Kidney tubule cell (primary cell): ENCODE measurements around the gene TTC28.
A peak's percentile ranks its signal among the peaks of the same experiment; 100 is the strongest.
"Not testable (repeated sequence)": the region's sequence is repeated elsewhere in the genome, so short reads cannot be mapped to it uniquely, and the experiment has no call there.

Source experiments
- DNase-seq: peaks from one replicate; pipeline ENCODE4 v3.0.0-alpha.2; 2018; ENCODE audit warnings: low spot score

The TTC28 gene

GRCh38 chr22:28406246-28406645, 273.4 kb downstream of the TTC28 start:
- no peak for DNase-seq

- no peak for DNase-seq
Observed at GRCh38 chr22:28405588-28405987, 274.1 kb downstream of the TTC28 start.

DNA sequence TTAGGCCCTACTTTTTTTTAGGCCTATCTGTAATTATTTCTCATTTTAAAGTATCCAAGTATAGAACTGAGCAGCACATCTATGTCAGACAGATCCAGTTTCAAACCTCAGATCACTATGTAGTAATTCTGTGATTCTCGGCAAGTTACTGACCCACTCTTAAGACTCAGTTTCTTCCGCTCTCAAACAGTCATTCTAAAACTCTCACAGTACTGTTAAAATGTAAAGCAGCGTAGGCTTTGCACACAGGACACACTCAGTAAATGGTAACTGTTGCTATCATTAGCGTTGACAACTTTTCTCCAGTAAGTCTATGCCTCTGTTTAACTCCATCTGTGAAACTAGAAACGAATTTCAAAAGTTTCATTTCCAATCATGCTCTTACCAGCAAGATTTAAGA, 277.1 kb downstream of the TTC28 start:
- no peak for DNase-seq

GRCh38 chr22:28402060-28402459, 277.6 kb downstream of the TTC28 start:
- no peak for DNase-seq

DNA sequence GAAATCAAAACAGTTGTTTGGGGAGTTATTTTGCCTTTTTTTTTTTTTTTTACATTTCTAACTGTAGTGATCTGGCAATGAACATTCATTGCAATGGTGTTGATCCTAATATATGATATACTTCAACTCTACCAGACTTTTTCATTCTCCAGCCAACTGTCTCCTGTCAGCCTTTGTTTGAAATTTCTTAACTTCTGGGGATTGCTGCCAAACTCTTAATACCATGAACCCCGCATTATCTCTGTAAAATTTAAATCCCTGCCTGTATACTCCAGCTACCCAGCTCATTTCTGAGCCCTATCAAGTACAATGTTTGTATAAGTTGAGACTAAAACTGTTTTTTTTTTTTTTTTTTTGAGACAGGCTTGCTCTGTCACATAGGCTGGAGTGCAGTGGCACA, 280.7 kb downstream of the TTC28 start:
- DNase-seq: no peak

DNA sequence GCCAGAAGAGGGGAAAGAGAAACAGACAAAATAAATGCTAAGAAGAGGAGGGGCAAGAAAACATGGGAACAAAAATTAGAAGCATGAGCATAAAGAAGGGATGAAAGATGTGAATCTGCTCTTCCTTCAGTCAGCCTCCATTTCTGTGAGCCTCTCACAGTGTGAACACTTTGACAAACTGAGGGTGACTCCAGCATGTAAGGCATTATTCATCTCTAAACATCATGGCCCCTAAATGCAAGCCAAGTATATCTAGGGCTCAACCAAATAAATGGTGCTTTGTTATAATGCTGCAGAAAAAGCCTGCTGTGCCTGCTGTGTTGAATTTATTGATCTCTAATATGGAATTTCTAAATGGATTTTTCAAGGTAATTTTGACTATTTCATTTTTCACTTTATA, 281.3 kb downstream of the TTC28 start:
- DNase-seq: no peak

GRCh38 chr22:28397306-28397705, 282.3 kb downstream of the TTC28 start:
- DNase-seq: no peak

- DNase-seq: peak; percentile 26
Observed at GRCh38 chr22:28395920-28396753, 283.5 kb downstream of the TTC28 start.

DNA sequence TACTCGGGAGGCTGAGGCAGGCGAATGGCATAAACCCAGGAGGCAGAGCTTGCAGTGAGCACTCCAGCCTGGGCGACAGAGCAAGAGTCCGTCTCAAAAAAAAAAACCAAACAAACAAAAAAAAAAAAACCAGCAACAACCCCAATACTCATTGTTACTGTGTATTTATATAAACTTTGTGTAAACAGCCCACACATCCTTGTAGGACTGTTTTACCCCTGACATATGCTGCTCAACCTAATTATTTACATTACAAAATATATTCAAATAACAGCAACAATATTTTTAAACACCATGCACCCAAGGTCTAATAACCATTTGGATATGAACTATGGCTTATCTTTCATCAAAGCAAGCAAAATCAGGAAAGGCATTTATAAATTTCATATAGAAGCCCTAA, 284.1 kb downstream of the TTC28 start:
- no peak for DNase-seq

GRCh38 chr22:28394513-28395110, 285.0 kb downstream of the TTC28 start:
- no peak for DNase-seq

- no peak for DNase-seq
Observed at GRCh38 chr22:28381429-28382167, 298.0 kb downstream of the TTC28 start.

GRCh38 chr22:28379951-28380350, 299.7 kb downstream of the TTC28 start:
- no peak for DNase-seq

DNA sequence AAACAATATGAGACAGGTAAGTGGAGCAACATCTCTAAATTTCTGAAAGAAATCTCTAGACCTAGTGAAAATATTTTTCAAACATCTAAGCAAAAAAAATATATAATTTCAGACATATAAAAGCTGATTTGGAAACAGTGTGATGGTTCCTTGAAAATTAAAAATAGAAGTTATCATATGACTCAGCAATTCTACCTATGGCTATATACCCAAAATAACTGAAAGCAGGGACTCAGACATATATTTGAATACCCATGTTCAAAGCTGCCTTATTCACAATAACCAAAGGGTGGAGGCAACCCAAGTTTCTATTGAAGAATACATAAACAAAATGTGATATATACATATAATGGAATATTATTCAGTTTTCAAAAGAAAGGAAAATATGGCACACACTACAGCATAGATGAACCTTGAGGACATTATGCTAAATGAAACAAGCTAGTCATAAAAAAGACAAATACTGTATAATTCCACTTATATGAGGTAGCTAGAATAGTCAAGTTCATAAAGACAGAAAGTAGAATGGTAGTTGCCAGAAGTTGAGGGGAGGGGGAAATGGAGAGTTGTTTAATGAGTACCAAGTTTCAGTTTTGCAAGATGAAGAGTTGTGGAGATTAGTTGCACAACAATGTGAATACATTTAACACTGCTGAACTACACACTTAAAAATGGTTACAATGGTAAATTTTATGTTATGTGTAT, 300.4 kb downstream of the TTC28 start:
- DNase-seq: no peak

DNA sequence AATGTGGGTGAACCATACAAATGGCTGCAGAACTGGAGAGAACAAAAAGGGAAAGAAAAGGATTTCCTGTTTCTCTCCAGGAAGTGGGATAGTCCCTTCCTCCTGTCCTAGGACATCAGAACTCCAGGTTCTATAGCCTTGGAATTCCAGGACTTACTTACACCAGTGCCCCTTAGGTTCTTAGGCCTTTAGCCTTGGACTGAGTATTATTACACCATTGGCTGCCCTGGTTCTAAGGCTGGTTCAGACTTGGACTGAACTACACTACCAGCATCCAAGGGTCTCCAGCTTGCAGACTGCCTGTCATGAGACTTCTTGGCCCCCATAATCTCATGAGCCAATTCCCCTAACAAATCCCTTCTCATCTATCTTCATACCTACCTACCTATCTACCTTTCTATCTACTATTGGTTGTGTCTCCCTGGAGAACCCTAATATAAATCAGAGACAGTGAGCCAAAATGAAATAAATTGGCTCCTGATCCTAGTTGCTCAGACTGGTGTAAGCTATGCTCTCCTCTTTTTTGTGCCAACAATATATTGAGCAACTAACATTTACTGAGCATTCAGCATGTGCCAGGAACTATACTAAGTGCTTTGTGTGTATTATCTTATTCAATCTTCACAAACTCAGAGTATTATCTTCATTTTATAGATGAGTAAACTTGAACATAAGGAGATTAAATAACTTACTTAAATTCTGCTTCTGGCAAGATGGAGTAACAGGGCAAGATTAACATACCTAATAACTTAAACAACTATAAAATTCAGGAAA, 303.7 kb downstream of the TTC28 start:
- DNase-seq: no peak

DNA sequence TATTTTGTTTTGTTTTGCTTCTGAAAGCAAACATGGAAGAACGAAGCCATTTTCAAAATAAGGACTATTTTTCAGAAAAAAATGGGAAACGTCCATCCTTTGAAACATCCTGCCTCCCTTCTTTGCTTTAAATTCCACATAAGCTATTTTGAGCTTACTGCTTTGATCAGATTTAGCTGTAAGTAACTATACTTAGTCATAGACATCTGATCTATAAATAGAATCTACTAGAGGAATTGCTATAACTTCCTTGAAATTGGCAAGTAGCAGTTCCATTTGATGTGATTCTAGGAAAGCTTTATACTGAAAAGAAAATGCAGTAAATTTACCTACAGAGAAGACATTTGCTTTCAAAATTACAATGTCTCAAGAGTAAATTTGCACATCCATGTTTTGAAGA, 305.8 kb downstream of the TTC28 start:
- DNase-seq: peak; percentile 20

DNA sequence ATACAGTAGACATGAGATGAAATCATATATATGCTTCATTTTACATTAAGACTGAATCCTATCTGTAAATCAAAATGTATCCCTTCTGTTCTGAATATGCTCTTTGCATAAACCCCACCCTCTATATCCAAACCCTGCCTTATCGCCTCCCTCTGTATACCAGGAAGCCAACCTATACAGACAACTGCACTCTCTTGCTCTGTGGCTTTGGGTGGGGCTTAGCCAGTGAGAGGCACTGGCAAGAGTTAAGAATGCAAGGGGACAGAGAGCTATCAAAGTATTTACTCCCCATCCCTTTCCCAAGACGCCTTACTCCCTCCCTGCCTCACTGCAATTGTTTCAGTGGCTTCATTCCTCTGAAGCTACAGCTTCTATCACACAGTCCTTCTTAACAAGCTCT, 309.8 kb downstream of the TTC28 start:
- no peak for DNase-seq

- no peak for DNase-seq
Observed at GRCh38 chr22:28366856-28367255, 312.8 kb downstream of the TTC28 start.

- DNase-seq: no peak
Observed at GRCh38 chr22:28365371-28365770, 314.3 kb downstream of the TTC28 start.

GRCh38 chr22:28364105-28364504, 315.5 kb downstream of the TTC28 start:
- DNase-seq: not testable (repeated sequence)

GRCh38 chr22:28360939-28361338, 318.7 kb downstream of the TTC28 start:
- DNase-seq: no peak

DNA sequence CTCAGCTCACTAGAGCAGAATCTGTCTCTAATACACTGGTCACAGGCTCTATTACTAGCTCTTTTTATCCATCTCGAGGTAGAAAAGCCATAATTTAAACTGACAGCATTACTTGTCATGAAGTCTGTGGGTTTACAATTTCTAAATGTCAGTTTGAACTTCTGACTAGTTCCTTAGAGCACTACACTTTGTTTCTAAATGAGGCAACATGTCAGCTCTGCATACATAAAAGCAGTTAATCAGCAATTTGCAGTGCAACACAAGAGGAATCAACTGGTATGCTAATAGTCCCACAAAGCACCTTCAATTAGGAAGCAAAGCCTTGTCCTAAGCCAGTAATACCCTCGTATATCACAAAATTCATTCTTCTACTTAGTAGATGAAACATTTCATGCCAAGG, 321.3 kb downstream of the TTC28 start:
- no peak for DNase-seq

GRCh38 chr22:28357193-28357592, 322.4 kb downstream of the TTC28 start:
- no peak for DNase-seq
